GM21786 (cell line): ENCODE data around the gene SERINC5.
"Not testable (repeated sequence)": the region's sequence is repeated elsewhere in the genome, so short reads cannot be mapped to it uniquely, and the experiment has no call there.

ENCODE experiments used
- ATAC-seq: cut with Tn5 transposase; IDR thresholded peaks from one replicate; pipeline ENCODE4 v1.9.1; 2021; ENCODE audit not compliant: unreplicated experiment

Gene SERINC5

DNA sequence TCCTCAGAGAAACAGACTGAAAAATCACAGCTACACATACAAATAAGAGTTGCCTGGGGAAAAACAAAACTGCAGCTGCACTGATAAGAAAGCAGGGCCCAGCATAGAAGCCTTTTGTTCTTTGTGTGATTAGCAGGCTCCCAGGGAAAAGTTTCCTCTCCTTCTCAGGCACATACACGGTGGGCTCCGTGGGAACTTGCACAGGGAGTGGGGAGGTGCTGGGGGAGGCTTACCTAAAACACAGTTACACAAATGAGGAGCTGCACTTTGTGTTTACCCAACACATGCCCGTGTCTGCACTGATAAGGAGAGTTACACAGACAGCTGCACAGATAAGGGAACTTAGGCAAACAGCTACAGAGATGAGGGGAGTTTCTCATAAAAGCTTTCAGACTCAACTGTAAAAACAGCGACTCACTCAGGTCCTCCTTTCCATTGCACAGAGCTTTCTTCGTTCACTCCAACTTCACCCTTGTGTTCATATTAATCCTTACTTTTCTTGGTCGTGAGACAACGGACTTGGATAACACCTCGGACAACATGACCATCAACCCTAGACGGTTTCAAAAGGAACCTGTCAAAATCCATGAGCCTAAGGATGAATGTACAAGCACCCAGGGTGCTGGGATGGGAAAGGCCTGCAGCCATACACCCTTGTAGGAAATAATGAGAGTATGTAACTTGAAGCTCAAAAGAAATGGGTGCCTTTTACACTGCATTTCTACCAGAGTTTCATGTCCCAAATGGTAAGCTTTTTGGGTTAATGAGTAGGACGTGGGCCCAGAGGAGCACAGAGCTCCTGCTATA, 50.8 kb downstream of the SERINC5 start:
- ATAC-seq: no peak

DNA sequence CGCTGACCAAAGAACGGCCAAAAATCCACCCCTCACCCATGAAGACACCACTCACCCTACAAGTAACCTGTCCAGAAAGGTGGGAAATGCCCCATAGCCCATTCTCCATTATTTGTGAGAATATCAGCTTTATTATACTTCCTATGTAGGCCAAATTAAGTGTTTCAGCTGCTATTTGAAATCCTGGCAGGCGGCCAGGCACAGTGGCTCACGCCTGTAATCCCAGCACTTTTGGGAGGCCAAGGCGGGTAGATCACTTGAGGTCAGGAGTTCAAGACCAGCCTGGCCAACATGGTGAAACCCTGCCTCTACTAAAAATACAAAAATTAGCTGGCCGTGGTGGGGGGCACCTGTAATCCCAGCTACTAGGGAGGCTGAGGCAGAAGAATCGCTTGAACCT, 54.1 kb downstream of the SERINC5 start:
- ATAC-seq: not testable (repeated sequence)

DNA sequence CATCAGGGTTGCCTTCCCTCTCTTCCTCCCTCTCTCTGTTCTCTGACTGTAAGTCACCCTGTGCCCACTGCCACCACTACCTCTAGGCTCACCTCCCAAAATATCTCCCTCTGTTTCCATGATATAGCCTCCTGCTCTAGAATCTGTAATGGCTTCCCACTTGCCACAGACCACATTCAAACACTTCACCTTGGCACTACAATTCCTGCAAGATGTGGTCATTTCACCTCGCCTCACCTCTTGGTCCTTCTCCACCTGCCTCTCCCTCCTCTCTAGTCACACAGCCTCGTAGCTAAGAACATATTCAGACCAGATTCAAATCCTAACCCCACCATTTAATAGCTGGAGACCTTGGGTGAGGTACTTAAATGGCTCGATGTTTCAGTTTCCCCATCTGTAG, 56.9 kb downstream of the SERINC5 start:
- ATAC-seq: no peak

DNA sequence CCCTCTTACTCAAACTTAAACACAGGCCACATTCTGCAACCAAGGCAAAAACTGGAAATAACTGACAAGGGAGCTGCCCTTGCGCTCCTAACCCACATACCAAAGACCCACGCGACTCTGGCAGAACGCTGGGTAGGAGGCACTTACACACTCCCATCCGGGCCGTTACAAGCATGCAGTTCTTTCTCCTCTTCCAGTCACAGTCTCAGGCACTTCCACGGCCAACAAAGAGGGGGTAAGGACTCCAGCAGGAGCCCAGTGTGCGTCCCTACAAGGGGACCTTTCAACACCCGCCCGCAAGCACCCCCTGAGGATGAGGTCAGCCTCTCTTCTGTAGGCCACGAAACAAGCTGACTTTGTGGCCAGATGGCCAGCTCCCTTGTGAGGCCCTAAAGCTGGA, 57.4 kb downstream of the SERINC5 start:
- ATAC-seq: no peak

DNA sequence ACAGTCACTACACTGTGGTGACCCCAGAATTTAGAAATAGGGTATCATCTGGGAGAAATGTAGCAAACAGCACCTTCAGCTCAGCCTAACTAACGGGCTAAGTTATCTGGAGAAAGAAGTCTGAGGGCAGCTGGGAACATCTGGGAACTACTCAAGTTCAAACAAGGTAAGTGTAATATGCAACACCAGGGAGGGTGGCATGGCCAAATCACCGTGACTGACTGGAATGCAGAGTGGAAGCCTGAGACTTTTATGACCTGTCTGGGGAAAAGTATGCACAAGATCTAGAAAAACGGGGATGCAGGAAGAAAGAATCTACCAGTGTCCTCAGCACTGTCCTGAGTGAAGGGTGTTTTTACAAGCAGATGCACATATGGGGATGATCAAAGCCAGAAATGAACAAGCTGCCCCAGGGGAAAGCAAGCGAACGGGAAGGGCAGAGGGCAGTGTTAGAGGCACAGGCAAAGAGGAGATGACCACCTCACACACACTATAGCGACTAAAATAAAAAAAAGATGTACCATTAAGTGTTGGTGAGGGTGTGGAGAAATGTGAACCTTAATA, 59.9 kb downstream of the SERINC5 start:
- ATAC-seq: no peak

DNA sequence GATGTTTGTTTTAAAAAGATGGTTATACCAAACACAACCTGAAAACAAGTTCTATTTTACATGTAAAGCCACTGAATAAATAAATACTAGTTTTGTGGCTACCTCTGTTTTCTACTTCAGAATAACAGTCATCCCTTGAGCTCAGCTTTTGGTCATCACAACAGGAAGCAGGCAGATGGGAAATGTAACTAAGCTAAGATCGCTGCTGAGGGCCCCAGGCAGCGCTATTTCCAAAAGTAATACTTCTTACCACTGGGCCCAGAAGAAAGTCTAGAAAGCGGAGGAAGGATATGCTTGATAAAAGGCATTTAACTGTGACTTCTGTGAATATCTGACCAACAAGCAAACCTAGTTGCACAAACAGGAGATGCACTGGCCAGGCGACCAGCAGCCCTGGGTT, 61.4 kb downstream of the SERINC5 start:
- ATAC-seq: no peak

DNA sequence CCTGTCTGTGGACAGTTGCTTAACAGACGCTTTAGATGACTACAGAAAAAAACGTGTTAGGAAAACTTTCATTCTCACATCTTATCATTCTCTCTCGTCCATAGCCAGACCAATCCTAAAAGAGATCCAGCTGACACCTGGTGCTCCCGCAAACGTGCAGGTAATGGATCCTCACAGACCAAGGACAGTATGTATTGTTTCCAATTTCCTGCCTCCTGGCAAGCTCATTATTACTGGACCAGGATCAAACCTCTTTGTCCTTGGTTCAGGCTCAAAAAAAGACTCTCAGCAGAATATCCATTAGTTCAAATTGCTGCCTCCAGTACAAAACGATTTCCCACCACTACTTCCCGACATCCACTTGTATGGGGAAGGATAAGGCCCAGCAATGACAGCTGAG, 62.4 kb downstream of the SERINC5 start:
- no peak for ATAC-seq

DNA sequence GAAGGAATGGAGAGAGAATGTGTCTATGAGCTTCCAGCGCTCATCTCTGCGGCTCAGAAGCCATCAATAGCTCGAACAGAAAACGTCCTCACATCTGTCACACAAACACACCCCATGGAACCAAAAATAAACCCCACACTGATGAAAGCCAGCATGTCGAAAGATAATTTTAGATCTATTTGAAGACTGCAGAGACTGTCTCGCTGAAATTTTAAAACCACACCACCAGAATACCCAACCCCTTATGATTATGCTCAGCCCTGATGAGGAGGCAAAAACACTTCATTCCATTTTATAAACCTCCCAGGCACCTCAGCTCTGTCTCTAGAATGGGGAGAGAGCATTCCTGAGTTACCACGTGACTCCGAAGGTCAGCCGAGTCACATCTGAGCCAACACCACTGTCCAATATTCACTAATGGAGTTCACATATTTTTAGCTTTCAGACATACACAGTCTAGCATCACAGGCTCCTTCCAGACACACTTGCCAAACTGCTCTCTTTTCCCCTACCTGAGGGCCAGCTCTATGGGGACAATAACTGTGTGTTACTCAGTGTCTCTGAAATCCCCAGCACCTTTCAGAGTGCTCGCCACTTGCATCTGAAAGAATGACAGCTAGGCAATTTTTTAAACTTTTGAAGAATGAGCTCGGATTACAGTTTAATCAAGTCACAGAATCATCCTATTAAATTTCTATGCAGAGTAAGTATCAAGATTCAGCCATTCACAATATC, 63.2 kb downstream of the SERINC5 start:
- no peak for ATAC-seq

DNA sequence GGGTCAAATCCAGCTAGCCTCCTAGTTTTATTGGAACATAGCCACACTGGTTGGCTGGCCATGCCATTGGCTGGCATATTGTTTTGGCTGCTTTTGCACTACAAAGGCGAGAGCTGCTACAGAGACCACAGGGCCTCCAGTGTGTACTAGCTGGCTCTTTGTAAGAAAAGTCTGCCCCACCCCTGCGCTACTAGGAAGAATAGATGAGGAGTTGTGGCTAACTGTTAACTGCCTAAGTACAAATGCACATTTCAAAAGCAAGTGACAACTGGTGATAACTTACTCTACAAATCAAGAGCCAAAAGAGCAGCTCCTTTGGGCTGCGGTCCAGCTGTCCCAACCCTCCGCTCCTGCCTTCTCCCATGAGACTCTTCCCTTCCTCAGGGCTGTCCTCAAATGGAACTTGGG, 63.9 kb downstream of the SERINC5 start:
- no peak for ATAC-seq

DNA sequence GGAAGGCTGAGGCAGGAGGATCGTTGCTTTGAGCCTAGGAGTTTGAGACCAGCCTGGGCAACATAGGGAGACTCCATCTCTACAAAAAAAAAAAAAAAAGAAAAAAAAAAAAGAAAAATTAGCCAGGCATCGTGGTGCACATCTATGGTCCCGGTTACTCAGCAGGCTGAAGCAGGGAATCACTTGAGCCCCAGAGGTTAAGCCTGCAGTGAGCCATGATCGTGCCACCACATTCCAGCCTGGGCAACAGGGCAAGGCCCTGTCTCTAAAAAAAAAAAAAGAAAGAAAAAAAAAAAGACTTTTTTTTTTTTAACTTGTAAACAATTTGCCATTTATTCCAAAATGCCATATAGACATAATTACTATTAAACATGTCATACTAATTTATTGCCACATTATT, 64.5 kb downstream of the SERINC5 start:
- no peak for ATAC-seq

DNA sequence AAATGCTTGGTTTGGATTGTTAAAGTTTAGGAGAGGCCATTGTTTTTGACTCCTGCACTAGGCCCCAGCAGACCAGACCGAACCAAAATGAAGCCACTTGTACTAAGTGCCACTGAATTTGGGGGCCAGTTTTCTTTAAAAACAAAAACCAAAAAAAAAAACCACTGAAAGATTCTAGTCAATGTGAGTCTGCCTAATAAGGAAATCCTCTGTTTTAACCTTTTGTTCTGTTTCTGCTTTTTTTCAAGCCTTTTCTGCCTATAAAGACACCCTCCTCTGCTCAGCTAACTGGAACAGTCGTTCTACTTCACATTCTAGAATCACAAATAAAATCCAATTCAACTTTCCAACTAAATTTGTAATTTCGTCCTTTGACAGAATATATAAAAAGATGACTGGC, 64.9 kb downstream of the SERINC5 start:
- no peak for ATAC-seq

DNA sequence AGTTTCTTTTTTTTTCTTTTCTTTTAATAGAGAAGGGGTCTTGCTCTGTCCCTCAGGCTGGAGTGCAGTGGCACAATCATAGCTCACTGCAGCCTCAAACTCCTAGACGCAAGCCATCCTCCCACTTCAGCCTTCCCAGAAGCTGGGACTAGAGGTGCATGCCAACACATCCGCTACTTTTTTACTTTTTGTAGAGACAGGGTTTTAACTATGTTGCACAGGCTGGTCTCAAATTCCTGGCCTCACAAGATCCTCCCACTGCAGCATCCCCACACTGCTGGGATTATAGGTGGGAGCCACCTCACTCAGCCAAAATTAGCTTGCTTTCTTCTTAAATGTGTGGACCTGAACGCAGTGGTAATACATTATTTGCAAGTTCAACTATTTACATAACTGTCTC, 66.1 kb downstream of the SERINC5 start:
- ATAC-seq: no peak

DNA sequence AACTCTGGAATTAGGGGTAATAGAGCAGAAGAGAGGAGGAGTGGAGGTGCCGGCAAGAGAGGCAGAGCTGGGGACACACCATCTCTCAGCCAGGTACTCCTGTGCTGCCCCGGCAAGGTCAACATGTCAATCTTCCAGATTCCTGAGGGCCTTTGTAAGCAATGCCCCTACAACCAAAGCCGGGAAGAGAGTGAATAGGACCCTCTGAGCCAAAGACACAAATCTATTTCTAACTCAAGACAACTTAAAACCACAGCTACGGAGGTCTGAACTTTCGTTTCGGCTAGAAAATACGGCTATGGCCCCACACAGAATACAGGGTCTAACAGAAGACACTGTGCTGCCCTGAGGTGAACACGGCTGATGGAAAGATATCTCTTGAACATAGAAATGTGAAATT, 66.6 kb downstream of the SERINC5 start:
- ATAC-seq: no peak

DNA sequence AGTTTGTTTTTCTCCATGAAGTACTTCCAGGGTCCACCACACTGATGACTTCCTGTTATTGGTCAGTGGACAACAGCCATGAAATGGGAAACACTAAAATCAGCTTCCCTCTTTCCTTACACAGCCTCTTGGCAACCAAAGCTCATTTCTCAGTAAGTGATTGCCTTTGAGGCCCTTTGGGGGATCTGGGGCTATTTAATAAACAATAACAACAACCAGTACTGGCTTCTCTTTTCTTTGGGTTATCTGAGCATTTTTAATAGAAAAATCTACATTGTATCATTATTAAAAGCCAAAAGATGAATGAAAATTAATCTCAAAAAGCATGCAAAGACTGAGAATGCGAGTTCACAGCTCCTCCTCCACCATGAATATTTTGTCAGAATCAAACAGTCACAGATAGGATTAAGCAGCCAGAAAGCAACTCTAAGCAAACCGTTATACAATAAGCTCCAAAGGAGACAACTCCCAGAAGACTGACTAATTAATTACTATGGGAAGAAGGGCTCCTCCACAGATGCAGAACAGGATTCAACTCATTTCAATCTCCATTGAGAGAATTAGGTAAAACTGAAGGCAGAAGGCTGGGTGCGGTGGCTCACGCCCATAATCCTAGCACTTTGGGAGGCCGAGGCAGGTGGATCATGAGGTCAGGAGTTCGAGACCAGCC, 68.3 kb downstream of the SERINC5 start:
- ATAC-seq: no peak

DNA sequence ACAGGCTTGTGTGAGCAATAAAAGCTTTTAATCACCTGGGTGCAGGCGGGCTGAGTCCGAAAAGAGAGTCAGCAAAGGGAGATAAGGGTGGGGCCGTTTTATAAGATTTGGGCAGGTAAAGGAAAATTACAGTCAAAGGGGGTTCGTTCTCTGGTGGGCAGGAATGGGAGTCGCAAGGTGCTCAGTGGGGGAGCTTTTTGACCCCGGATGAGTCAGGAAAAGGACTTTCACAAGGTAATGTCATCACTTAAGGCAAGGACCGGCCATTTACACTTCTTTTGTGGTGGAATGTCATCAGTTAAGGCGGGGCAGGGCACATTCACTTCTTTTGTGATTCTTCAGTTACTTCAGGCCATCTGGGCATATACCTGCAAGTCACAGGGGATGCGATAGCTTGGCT, 70.3 kb downstream of the SERINC5 start:
- ATAC-seq: not testable (repeated sequence)

DNA sequence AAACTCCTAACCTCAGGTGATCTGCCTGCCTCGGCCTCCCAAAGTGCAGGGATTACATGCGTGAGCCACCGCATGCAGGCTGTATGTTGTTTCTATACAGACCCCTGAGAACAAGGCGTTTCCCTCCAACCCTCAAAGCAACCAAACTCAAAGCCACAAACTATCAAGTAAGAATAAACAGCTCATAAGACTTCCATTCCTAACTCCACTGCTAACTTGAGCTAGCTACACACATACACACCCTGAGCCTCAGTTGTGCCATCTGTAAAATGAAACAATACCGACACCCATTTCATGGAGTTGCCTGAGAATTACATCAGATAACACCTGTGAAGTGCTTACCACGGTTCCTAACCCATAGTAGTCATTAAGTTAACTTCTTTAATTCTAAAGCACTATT, 70.8 kb downstream of the SERINC5 start:
- no peak for ATAC-seq

DNA sequence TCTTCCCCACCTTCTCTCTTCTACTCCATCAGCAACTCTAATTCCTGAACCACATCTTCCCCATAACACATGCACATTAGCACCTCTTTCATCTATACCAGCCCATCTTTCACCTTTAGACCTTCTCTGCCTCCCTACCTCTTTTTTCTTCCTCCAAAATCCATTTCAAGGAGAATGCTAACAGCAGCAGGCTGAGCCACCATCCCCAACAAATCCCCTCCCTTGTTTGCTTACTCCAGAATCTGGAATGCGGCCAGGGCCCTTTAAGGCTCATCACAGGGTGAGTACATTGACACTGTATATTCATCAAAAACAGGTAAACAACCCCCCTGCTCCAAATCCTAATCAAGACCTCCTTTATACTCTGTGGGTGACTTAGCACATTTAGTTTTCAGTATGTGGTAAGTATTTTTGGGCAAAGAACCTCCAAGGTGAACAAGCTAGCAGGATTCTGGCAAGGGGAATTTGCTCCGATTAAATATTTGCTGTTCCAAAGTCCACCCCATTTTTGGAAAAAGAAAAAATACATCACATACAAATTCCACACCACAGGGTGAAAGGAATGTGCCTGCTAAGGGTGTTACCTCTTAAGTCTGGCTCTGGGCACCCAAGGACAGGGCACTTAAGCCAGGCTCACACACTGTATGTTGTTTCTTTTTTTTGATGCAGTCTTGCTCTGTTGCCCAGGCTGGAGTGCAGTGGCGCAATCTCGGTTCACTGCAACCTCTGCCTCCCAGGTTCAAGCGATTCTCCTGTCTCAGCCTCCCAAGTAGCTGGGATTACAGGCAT, 71.4 kb downstream of the SERINC5 start:
- ATAC-seq: no peak

DNA sequence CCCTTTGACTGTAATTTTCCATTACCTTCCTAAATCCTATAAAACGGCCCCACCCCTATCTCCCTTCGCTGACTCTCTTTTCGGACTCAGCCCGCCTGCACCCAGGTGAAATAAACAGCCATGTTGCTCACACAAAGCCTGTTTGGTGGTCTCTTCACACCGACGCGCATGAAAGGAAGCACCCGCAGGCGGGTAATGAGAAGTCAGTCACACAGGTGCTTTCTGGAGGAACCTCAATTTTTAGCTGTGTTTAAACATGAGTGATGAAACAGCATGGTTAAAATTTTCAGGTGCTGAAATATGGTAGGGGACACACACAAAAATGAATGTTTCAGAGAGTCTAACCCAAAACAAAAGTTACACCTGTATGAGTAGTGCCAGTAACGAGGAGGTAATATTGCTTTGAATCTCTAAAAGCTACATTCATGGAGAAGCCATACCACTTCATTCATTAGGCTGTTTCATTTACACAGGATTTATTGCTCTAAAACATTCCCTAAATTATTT, 72.1 kb downstream of the SERINC5 start:
- ATAC-seq: not testable (repeated sequence)

DNA sequence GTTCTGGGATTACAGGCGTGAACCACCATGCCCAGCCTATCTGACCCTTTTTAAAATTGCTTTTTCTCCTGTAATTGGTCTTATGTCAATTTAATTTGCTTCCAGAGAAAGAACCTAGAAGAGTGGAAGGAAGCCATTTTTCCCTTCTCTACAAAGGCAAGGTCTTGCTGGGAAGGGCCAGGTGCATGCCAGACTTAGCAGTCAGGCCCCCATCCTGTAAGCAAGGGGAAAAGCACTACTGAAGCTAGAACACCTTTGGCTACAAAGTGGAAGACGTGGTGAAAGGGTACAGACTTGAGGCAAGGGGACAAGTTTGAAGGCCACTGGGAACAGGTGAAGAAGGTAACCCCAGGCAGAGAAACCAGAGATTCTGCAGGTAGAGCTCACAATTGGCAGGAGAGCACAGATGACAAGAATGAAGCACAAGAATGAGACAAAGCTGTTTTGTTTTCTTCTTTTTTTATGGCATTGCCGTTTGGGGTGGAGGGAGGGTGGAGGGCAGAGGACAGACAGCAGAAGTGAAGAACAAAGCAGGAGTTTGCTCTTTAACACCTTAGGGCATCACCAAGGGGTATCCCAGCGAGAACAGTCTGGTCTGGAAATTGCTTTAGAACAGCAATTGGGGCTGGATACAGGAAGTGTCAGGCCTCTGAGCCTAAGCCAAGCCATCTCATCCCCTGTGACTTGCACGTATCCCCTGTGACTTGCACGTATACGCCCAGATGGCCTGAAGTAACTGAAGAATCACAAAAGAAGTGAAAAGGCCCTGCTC, 72.9 kb downstream of the SERINC5 start:
- ATAC-seq: no peak
